ENCODE measurements around the gene MAB21L2.

Gene MAB21L2

GRCh38 chr4:150619042-150619441 is 37.1 kb downstream of the MAB21L2 start:
- no peak for DNase-seq

DNA sequence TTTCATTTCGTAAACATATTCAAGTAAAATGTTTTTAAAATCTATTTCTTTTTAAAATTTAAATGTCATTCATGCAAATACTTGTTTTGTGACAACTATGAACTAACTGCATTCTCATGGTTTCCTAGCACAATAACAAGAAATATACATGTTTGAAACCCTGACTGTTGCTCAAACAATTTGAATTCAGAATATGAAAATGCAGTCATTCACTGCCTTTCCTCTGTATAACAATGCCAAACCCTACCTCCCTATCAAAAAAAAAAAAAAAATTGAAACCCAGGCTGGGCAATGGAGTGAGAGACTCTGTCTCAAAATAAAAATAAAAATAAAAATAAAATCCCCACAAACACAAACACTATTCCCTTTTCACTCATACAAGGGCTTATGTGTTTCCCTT is 42.1 kb downstream of the MAB21L2 start:
- no peak for DNase-seq

GRCh38 chr4:150625033-150625432 is 43.1 kb downstream of the MAB21L2 start:
- DNase-seq = no peak

DNA sequence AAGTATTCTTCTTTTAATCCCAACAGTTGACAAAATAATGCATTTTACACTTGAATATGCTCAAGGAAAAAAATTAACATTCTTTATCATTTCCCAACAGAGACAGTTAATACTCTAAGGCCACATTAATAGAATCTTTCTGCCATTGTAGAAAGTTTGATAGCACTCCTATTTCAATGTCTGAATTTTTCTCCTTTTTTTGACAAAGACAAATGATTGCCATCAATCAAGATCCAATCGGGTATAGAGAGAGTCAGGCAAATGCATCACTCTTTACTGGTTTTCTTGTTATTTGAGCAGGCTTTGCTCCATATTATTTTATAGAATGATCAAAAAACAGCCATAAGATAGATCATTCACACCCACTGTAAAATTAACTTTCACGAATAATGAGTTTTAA is 46.1 kb downstream of the MAB21L2 start:
- DNase-seq = no peak

- DNase-seq = no peak
Observed at GRCh38 chr4:150632639-150633038, 50.7 kb downstream of the MAB21L2 start.
